Esophagus (tissue), 2 donors: Measurements from ENCODE around the gene ADAMTS12. TPM values are rescaled to one million over a fixed set of nuclear protein-coding genes. Genes with fewer than 3 reads are reported as not detected.

Source experiments
- H3K27ac ChIP-seq, 2 donors: one replicate each; pipeline ENCODE4 v1.5.1; 2013; ENCODE audit warnings: low read depth in 2 of 2, mild to moderate bottlenecking in 2 of 2, inconsistent platforms in 1 of 2, low read length in 1 of 2, moderate library complexity in 1 of 2
- H3K27me3 ChIP-seq, 2 donors: one replicate each; pipeline ENCODE4 v1.6.1; 2013; ENCODE audit warnings: low read length in 2 of 2, control low read depth in 1 of 2, mild to moderate bottlenecking in 1 of 2; ENCODE audit not compliant: insufficient read depth in 2 of 2, control insufficient read depth in 1 of 2
- H3K36me3 ChIP-seq, 2 donors: one replicate each; pipeline ENCODE4 v1.6.1; 2013; ENCODE audit warnings: low read length in 1 of 2; ENCODE audit not compliant: control insufficient read depth in 2 of 2, insufficient read depth in 2 of 2
- H3K4me1 ChIP-seq, 2 donors: one replicate each; pipeline ENCODE4 v1.6.1; 2013; ENCODE audit warnings: low read length in 1 of 2; ENCODE audit not compliant: control insufficient read depth in 2 of 2, insufficient read depth in 2 of 2
- H3K4me3 ChIP-seq, 2 donors: one replicate each; pipeline ENCODE4 v1.5.1; 2013; ENCODE audit warnings: low read length in 2 of 2, mild to moderate bottlenecking in 2 of 2, low read depth in 1 of 2, moderate library complexity in 1 of 2
- H3K9me3 ChIP-seq, 2 donors: one replicate each; pipeline ENCODE4 v1.6.1; 2013; ENCODE audit warnings: mild to moderate bottlenecking in 2 of 2, low read depth in 1 of 2, low read length in 1 of 2, moderate library complexity in 1 of 2; ENCODE audit not compliant: control insufficient read depth in 2 of 2, insufficient read depth in 1 of 2
- WGBS, 2 donors: extraction: QIAGEN DNeasy Blood & Tissue Kit; methylation state at CpG; one replicate each; pipeline ENCODE4 v1.1.7; 2013; 5-methylcytosine and 5-hydroxymethylcytosine counted together
- polyA plus RNA-seq, 2 donors: library from polyadenylated mRNA; stranded (reverse); fragments of 200-250 nt; gene quantifications; one replicate each; pipeline ENCODE4 v1.2.3, GENCODE V29; 2013
- donor health status: healthy with polysubstance abuse.
- donor health status: Bipolar disorder and iron deficiency.

ADAMTS12 gene
- polyA plus RNA-seq, 2 donors: 0.06 to 0.20 TPM

- WGBS, 2 donors: 59 to 62% methylated on average over 7 of the region's 7 CpGs
- no peaks in the 10 kb centered on the region for H3K9me3 ChIP-seq
- no peak overlapping the region for H3K4me3 ChIP-seq
- H3K4me1 ChIP-seq: peaks cover 0 to 3% of the 10 kb centered on the region in 2 donors
- no peaks in the 10 kb centered on the region for H3K27me3 ChIP-seq
- H3K27ac ChIP-seq: no peak overlapping the region
- H3K36me3 ChIP-seq: no peaks in the 10 kb centered on the region
Measured at GRCh38 chr5:33684496-33685159, 207.2 kb downstream of the ADAMTS12 start.

- Histone ChIP-seq H3K36me3 (no peaks in the 10 kb centered on the region), H3K9me3 (no peaks in the 10 kb centered on the region), H3K27ac (no peak overlapping the region), H3K4me1 (no peaks in the 10 kb centered on the region), H3K27me3 (no peaks in the 10 kb centered on the region), H3K4me3 (no peak overlapping the region)
- WGBS, 2 donors: 86 to 87% methylated on average over 2 of the region's 2 CpGs
Measured at GRCh38 chr5:33679791-33680190, 212.0 kb downstream of the ADAMTS12 start.

- Histone ChIP-seq H3K4me3 (no peak overlapping the region), H3K9me3 (no peaks in the 10 kb centered on the region), H3K27me3 (no peaks in the 10 kb centered on the region), H3K27ac (no peak overlapping the region), H3K36me3 (no peaks in the 10 kb centered on the region), H3K4me1 (no peaks in the 10 kb centered on the region)
- 51 to 53% methylated on average over 3 of the region's 3 CpGs for WGBS, 2 donors
Measured at GRCh38 chr5:33675958-33676464, 215.8 kb downstream of the ADAMTS12 start.

- Histone ChIP-seq H3K4me1 (no peaks in the 10 kb centered on the region), H3K4me3 (no peak overlapping the region), H3K27ac (no peak overlapping the region), H3K9me3 (no peaks in the 10 kb centered on the region), H3K27me3 (no peaks in the 10 kb centered on the region), H3K36me3 (no peaks in the 10 kb centered on the region)
- WGBS, 2 donors: 95 to 98% methylated on average over 1 of the region's 1 CpG
Measured at GRCh38 chr5:33671700-33672291, 220.0 kb downstream of the ADAMTS12 start.

GRCh38 chr5:33662722-33663427, 228.9 kb downstream of the ADAMTS12 start:
- no peaks in the 10 kb centered on the region for H3K9me3 ChIP-seq
- H3K4me1 ChIP-seq: no peaks in the 10 kb centered on the region
- H3K4me3 ChIP-seq: no peak overlapping the region
- H3K36me3 ChIP-seq: no peaks in the 10 kb centered on the region
- no peak overlapping the region for H3K27ac ChIP-seq
- 80 to 86% methylated on average over 8 of the region's 8 CpGs for WGBS, 2 donors
- H3K27me3 ChIP-seq: no peaks in the 10 kb centered on the region

- Histone ChIP-seq H3K27ac (no peak overlapping the region), H3K27me3 (no peaks in the 10 kb centered on the region), H3K4me1 (no peaks in the 10 kb centered on the region), H3K36me3 (no peaks in the 10 kb centered on the region), H3K4me3 (no peak overlapping the region), H3K9me3 (no peaks in the 10 kb centered on the region)
- WGBS, 2 donors: 72 to 84% methylated on average over 2 of the region's 2 CpGs
Measured at GRCh38 chr5:33659526-33660169, 232.1 kb downstream of the ADAMTS12 start.

GRCh38 chr5:33657804-33658440, 233.9 kb downstream of the ADAMTS12 start:
- no peak overlapping the region for H3K27ac ChIP-seq
- H3K9me3 ChIP-seq: no peaks in the 10 kb centered on the region
- WGBS, 2 donors: 86 to 87% methylated on average over 5 of the region's 5 CpGs
- no peak overlapping the region for H3K4me3 ChIP-seq
- H3K36me3 ChIP-seq: no peaks in the 10 kb centered on the region
- no peaks in the 10 kb centered on the region for H3K4me1 ChIP-seq
- no peaks in the 10 kb centered on the region for H3K27me3 ChIP-seq

GRCh38 chr5:33657176-33657575, 234.6 kb downstream of the ADAMTS12 start:
- no peak overlapping the region for H3K27ac ChIP-seq
- H3K4me3 ChIP-seq: no peak overlapping the region
- no peaks in the 10 kb centered on the region for H3K4me1 ChIP-seq
- no peaks in the 10 kb centered on the region for H3K36me3 ChIP-seq
- no peaks in the 10 kb centered on the region for H3K9me3 ChIP-seq
- no peaks in the 10 kb centered on the region for H3K27me3 ChIP-seq

- Histone ChIP-seq H3K4me1 (peaks cover 0 to 7% of the 10 kb centered on the region in 2 donors), H3K36me3 (no peaks in the 10 kb centered on the region), H3K27me3 (no peaks in the 10 kb centered on the region), H3K27ac (no peak overlapping the region), H3K9me3 (no peaks in the 10 kb centered on the region), H3K4me3 (no peak overlapping the region)
- 60 to 66% methylated on average over 2 of the region's 2 CpGs for WGBS, 2 donors
Measured at GRCh38 chr5:33650911-33651310, 240.9 kb downstream of the ADAMTS12 start.
